ENCODE data around the gene PCSK6. TPM values are rescaled to one million over a fixed set of nuclear protein-coding genes. Genes with fewer than 3 reads are reported as not detected.

Gene PCSK6
- total RNA-seq, 1 donor from 2014 or later: 1.8 TPM

GRCh38 chr15:101354891-101355623 is 134.4 kb downstream of the PCSK6 start:
- Mint-ChIP-seq H3K36me3 (ENCODE audit: insufficient read depth) (no peaks in the 10 kb centered on the region), H3K4me3 (ENCODE audit: low read depth) (no peak overlapping the region), H3K9me3 (ENCODE audit: low read depth) (no peaks in the 10 kb centered on the region), H3K27me3 (peaks cover 2% of the 10 kb centered on the region), H3K27ac (no peak overlapping the region), H3K4me1 (ENCODE audit: low read depth) (peaks cover 2% of the 10 kb centered on the region)
- TF ChIP-seq CTCF (IDR thresholded peaks at IDR 0.05; ENCODE audit: unreplicated experiment): no peak
- DNase-seq (ENCODE audit: low spot score, unreplicated experiment): no peak

DNA sequence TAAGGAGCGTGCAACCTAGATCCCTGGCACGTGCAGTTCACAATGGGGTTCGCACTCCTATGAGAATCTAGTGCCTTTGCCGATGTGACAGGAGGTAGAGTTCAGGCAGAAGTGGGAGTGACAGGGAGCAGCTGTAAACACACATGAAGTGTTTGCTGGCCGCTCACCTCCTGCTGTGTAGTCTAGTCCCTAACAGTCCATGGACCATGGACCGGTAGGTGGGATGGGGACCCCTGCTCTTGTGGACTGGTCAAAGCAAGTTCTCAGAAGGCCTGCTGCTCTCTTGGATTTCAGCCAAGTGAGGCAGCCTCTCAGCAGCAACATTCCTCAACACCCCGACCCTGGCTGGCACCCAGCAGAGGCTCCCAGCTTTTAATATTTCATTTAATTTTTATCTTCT is 136.3 kb downstream of the PCSK6 start:
- peaks cover 9% of the 10 kb centered on the region for H3K4me1 Mint-ChIP-seq (ENCODE audit: low read depth)
- H3K27ac Mint-ChIP-seq: no peak overlapping the region
- no peaks in the 10 kb centered on the region for H3K9me3 Mint-ChIP-seq (ENCODE audit: low read depth)
- DNase-seq (ENCODE audit: low spot score, unreplicated experiment): no peak
- no peak for TF ChIP-seq CTCF (IDR thresholded peaks at IDR 0.05; ENCODE audit: unreplicated experiment)
- peaks cover 8% of the 10 kb centered on the region for H3K27me3 Mint-ChIP-seq
- no peak overlapping the region for H3K4me3 Mint-ChIP-seq (ENCODE audit: low read depth)
- H3K36me3 Mint-ChIP-seq (ENCODE audit: insufficient read depth): no peaks in the 10 kb centered on the region

GRCh38 chr15:101351736-101352135 is 137.8 kb downstream of the PCSK6 start:
- H3K4me3 Mint-ChIP-seq (ENCODE audit: low read depth): no peak overlapping the region
- H3K9me3 Mint-ChIP-seq (ENCODE audit: low read depth): no peaks in the 10 kb centered on the region

GRCh38 chr15:101349047-101349951 is 140.2 kb downstream of the PCSK6 start:
- TF ChIP-seq CTCF (IDR thresholded peaks at IDR 0.05; ENCODE audit: unreplicated experiment): no peak
- no peaks in the 10 kb centered on the region for H3K36me3 Mint-ChIP-seq (ENCODE audit: insufficient read depth)
- no peak overlapping the region for H3K27ac Mint-ChIP-seq
- peaks cover 18% of the 10 kb centered on the region for H3K4me1 Mint-ChIP-seq (ENCODE audit: low read depth)
- no peak for DNase-seq (ENCODE audit: low spot score, unreplicated experiment)
- H3K4me3 Mint-ChIP-seq (ENCODE audit: low read depth): no peak overlapping the region
- no peaks in the 10 kb centered on the region for H3K9me3 Mint-ChIP-seq (ENCODE audit: low read depth)
- H3K27me3 Mint-ChIP-seq: peaks cover 21% of the 10 kb centered on the region

More at GRCh38 chr15:101351736-101352135, 137.8 kb downstream of the PCSK6 start:
- H3K27ac Mint-ChIP-seq: no peak overlapping the region
- no peak for DNase-seq (ENCODE audit: low spot score, unreplicated experiment)
- peaks cover 14% of the 10 kb centered on the region for H3K27me3 Mint-ChIP-seq
- TF ChIP-seq CTCF (IDR thresholded peaks at IDR 0.05; ENCODE audit: unreplicated experiment): no peak
- H3K36me3 Mint-ChIP-seq (ENCODE audit: insufficient read depth): no peaks in the 10 kb centered on the region
- H3K4me1 Mint-ChIP-seq (ENCODE audit: low read depth): peaks cover 12% of the 10 kb centered on the region

GRCh38 chr15:101348643-101349042 is 140.9 kb downstream of the PCSK6 start:
- H3K36me3 Mint-ChIP-seq (ENCODE audit: insufficient read depth): no peaks in the 10 kb centered on the region
- peaks cover 21% of the 10 kb centered on the region for H3K27me3 Mint-ChIP-seq
- no peaks in the 10 kb centered on the region for H3K9me3 Mint-ChIP-seq (ENCODE audit: low read depth)
- peaks cover 18% of the 10 kb centered on the region for H3K4me1 Mint-ChIP-seq (ENCODE audit: low read depth)
- DNase-seq (ENCODE audit: low spot score, unreplicated experiment): no peak
- no peak overlapping the region for H3K4me3 Mint-ChIP-seq (ENCODE audit: low read depth)
- no peak for TF ChIP-seq CTCF (IDR thresholded peaks at IDR 0.05; ENCODE audit: unreplicated experiment)
- H3K27ac Mint-ChIP-seq: no peak overlapping the region

Data from progenitor cell of endocrine pancreas (in vitro differentiated cells).